HG03196 (cell line): ENCODE data around the gene MEF2A.
"Not testable (repeated sequence)": the region's sequence is repeated elsewhere in the genome, so short reads cannot be mapped to it uniquely, and the experiment has no call there.

ENCODE experiments used
- ATAC-seq: cut with Tn5 transposase; IDR thresholded peaks from one replicate; pipeline ENCODE4 v1.9.1; 2021; ENCODE audit not compliant: unreplicated experiment

The MEF2A gene

DNA sequence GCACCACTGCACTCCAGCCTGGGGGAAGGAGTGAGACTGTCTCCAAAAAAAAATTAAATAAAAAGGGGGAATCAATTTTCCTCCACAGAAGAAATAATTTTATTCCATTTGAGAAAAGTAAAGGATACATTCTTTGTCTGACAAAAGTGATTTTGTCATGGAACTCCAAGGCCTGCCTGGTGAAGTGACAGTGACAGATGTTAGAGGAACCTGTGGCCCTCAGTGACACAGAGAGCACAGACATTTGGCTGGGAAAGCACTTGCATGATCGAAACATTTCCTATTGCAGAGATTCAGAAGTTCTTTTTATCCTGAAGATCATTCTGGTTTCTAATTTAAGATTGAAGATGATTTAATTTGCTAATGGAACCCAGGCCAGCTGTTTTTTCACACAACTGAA lies 161.5 kb downstream of the MEF2A start:
- ATAC-seq = no peak

DNA sequence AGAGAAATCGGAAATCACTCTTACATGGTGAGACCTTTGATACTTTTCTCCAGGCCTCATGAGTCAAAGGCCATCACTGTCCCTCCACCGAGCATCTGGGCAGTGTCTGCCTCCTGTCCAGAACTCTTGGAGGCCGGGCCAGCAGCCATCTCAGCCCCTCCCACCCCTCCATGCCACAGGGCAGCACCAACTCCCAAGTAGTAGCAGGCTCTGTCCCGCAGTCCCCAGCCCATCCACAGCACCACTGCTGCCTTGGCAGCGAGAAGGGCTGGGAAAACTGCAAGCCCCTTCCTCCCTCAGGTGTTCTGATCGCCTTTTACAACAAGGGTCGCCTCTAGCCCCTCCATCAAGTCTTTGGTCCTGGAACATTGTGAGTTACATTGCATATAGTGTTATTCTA lies 161.9 kb downstream of the MEF2A start:
- no peak for ATAC-seq

DNA sequence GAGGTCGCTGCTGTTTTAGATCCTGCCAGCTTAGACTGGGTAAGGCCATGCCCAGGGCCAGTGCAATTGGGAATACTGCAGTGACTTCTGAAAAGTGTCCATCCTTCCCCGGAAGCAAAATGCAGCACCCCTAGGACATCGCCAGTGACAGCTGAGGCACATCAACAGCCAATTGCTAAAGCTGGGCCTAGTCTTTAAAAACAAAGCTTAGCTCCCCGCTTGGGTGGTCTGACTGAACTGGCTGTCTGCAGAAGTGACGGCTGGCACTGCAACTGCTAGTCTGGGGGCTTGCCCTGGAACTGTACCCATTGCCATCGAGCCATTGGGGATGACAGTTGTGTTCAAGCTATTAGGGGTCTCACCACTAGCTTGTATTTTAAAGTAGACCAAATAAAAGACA lies 163.1 kb downstream of the MEF2A start:
- ATAC-seq = no peak

DNA sequence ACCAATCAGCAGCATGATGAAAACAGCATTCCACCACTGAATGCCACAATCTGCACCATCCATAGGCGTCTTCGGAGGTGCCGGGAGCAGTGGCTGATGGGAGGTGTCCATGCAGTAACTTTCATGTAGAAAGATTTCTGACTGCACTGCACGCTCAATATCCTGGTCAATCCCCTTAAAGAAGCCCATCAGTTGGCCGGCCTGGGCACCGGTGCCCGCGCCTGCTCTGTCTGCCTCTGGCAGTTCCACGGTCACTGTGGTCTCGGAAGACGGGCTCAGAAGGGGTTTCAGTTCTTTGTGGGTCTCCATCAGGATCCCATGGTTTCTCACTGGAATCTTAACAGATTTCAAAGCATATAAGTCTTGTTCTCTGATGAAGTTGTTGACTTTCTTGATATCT lies 163.5 kb downstream of the MEF2A start:
- ATAC-seq = no peak

DNA sequence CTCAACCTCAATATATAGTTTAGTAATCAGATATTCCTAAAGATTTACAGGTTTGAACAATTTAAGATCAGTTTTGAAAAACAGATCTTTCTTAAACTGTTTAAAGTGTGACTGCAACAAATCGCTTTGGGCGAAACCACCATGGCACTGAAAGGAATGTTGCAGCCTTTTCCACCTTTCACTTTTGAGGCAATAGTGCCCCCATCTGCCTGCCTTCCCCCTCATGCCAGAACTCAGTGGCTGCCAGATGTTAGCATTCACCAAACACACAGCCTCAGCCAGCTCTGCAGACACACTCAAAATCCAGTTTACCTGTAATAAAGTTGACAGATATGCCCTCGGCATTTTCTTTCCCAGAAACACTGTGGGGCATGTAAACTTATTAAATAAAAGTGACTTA lies 164.1 kb downstream of the MEF2A start:
- no peak for ATAC-seq

DNA sequence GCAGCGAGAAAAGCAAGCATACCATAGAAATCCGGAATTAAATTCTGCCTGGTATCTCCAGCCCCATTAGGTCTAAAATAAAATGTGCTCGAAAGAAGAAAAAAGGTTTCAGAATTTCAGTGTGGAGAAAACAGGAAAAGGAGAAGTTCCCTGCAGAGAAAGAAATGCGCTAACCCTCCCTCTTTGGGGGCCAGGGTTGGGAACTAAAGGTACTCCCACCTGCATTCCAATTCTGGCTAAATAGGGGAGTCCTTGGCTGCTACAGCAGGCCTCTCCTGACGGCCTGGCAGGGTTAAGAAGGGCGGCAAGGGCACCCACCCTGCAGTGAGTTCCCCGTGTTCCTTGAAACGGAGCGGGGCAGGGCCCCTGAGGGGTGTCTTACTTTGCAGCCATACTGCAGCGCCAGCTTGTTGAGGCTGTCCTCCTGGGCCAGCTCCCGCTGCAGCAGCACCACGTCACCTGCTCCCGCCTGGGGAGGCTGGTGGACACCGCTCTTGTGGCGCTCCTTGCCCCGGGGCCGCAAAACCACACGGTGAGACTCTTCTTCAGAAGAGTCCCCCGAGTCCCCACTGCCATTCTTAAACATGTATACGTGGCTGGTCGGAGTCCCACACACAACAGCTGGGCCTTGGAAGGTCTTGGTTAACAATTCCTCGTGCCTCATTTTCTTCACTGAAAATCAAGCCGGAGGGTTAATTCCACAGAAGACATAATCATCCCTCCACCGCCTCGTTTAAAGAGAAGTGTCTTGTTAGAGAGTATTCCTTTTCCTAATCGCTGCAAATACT lies 165.7 kb downstream of the MEF2A start:
- ATAC-seq = no peak

DNA sequence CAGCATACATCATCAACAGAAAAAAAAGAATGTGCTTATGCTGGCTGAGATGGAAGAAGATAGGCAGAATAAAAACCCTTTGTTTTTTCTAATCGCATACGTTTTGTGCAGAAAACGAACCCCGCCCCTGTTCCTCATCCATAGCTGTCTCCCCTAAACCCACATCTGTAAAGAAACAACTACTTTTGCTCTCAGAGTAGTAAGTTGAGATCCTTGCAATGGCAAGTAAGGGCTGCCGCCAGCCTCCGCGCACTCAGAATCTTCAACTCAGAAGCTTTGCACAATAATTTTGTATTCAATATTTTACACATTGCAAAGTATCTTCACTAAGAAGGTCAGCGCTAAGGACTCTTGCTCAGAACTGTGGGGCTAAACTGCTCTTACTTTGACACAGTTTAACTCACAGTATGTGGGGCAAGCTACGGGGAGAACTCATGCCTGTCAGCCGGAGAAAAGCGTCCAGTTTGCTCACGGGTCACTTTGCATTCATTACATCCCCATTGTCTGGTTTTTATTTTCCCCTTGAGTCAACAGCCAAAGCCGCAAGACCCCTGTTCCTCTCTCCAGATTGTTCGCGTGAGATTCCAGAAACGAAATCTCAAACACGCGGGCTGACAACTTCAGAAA lies 166.5 kb downstream of the MEF2A start:
- no peak for ATAC-seq

DNA sequence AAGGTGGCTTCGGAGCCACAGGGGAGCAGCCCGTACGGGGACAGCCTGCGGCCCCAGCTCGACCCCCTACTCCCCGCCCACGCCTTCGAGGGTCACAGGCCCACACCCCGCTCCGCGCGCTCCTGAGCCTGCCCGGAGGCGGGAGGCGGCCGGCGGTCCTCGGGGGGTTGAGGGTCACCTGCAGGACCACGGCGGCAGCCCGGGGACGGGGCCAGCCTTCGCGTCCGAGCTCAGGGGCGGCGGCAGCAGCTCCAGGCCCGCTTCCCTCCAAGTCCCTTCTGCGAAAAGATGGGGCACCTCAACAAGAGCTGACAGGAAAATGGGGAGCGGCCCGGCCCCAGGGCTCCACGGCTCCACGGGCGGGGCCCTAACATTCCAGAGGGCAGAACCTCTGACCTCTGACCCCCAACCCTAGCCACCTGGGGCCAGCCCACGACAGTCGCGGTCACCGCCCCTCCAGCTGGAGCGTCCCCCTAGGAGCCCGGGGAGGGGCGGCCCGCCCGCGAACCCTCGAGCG lies 167.0 kb downstream of the MEF2A start:
- peak; percentile 11 for ATAC-seq

DNA sequence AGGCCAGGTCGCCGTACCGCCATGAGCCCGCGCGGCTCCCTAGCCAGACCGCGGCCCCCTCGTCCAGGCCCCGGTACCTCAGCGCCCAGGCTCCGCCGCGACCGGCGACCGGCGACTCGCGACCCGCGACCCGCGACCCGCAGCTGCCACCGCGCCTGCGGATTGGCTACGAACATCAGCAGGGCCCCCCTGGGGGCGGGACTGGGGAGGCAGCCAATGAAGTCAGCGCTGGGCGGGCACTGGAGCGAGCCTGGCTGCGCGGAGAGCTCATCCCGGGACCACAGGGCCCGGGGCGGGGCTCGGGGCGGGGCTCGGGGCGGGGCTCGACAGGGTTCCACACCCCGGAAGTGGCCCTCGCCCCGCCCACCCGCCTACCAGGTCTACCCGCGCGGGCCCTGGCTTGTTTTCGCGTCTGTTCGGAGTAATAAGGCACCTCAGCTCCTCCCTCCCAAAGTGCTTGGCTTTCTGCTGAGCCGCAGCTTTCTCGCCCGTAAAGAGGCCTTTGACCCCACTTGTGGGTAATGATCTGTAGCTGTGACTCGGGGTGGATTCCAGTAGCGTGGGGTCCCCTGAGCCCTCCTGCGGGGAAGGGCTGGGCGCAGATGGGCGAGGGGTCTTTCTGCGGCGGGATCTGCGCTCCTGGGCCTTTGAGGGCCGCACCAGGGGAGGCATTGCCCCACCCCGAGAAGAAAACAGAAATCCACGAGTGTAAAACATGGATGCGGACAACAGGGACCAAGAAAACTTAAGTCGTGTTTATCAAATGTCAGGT lies 167.7 kb downstream of the MEF2A start, which contains the start of gene LYSMD4:
LYSMD4 (minus strand) TSS at position 170 of the 772 bp plus-strand sequence. CDS start 1,438 bp downstream, outside the sequence.
- ATAC-seq = peak; percentile 98

DNA sequence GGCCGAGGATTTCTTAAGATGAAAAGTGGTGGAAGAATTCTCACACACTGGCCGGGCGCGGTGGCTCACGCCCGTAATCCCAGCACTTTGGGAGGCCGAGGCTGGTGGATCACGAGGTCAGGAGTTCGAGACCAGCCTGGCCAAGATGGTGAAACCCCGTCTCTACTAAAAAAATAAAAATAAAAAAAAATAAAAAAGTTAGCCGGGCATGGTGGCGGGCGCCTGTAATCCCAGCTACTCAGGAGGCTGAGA lies 168.2 kb downstream of the MEF2A start:
- not testable (repeated sequence) for ATAC-seq

DNA sequence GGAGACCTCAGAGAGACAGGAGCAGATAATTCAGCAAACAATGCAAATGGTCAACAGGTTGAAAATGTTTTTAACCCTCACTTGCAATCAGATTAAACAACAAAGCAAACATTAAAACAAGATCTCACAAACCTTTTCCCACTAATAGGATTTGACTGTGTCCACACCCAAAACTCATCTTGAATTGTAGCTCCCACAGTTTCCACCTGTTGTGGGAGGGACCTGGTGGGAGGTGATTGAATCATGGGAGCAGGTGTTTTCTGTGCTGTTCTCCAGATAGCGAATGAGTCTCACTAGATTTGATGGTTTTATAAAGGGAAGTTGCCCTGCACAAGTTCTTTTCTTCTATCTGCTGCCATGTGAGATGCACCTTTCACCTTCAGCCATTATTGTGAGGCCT lies 168.8 kb downstream of the MEF2A start:
- ATAC-seq = no peak

DNA sequence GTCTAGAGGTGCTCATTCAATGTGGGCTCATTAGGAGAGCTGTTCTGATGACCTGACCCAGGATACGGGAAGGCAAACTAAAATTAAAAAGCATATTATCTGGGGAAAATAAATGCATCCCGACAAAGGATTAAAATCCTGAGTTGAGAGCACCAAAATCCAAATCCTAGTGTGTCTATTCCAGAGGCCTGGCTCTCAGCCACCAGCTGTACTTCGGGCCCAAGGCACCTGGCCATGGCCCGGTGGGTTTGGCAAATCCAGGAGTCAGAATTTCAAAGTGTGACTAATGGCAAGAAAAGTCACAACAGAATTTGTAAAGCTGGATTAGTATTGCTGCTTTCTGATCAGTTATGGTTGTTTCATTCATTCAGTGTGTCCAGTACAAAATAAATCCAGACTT lies 170.1 kb downstream of the MEF2A start:
- no peak for ATAC-seq

DNA sequence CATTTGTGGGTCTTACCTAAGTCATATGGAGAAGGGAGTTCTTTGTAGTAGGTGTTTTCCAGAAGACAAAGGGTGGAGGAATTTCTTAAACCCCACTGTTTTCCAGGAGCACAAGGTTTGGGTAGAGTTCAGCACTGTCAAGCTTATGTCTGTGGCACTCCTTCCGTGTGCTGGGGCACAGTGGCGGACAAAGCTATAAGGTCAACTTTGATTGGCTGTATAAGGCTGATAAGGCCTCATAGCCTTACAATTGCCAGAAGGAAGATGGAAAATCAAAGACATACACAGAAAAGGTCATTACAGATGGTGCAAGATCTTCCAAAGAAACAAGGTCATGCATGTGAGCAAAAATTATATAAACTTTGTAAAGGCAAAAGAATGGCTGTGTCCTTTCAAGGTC lies 170.9 kb downstream of the MEF2A start:
- no peak for ATAC-seq

DNA sequence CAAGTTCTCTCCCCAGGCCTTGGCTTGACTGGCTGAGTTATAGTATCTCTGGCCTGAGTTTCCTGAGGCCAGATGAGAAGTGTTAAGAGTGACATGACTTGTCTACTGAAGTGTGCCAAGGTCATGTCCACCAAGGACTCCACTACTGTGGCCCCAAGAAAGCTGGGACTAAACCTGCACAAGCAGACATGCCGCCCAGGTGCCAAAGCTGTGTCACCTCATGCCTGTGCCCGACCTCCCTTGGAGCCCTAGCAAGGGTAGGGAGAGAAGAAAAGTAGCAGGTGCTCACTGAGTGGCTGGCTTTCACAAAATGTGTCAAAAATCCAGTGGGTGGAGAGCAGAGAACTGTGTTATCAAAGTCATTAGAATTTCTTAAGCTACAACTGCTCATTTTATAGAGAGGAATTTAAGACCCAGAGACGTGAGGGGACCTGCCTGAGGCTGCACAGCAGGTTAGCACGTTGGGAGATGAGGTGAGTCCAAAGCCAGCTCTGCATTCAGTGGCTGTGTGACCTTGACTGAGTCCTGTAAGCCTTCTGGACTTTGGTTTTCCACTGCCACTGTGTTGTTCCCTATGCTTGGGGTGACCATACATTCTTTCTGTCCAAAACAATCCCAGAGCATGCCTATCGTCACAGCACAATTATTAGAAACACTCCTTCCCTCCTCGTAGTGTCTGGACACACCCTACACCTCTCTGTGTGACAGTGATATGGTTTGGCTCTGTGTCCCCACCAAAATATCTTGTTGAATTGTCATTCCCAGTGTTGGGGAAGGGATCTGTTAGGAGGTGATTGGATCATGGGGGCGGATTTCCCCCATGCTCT lies 172.4 kb downstream of the MEF2A start:
- ATAC-seq = no peak

DNA sequence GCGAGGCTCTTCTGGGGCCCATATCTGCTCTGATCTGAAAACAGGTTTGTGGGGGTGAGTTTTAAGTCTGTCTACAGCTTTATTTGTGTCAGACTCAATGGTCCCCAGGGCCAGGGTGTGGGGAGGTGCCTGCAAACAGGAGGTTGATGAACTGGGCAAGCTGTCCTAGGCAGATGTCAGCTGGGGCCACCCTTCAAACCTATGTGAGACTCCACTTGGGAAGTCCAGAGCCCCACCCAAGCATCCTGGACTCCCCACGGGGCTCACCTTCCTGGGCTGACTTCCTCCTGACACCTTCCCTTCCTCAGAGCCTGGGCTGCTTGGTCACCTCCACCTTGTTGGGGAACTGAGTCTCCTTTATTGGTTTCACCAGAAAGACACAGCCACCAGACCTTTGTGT lies 176.1 kb downstream of the MEF2A start:
- no peak for ATAC-seq

DNA sequence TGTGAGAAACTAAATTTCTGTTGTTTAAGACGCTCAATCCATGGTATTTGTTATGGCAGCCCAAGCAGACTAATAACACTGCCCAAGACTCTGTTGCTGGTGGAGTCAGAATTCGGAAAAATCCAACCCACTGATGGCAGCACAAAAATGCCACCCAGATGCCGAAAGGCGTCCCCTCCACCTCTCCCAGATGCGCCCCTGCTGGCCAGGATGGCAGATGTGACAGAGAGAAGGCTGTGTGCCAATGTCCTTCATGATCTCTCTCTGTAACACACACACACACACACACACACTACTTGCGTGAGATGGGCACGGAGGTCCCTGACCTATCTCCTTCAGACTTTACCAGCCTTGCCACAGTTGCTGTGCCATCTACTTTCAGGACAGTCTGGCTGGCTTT lies 178.4 kb downstream of the MEF2A start:
- ATAC-seq = no peak

DNA sequence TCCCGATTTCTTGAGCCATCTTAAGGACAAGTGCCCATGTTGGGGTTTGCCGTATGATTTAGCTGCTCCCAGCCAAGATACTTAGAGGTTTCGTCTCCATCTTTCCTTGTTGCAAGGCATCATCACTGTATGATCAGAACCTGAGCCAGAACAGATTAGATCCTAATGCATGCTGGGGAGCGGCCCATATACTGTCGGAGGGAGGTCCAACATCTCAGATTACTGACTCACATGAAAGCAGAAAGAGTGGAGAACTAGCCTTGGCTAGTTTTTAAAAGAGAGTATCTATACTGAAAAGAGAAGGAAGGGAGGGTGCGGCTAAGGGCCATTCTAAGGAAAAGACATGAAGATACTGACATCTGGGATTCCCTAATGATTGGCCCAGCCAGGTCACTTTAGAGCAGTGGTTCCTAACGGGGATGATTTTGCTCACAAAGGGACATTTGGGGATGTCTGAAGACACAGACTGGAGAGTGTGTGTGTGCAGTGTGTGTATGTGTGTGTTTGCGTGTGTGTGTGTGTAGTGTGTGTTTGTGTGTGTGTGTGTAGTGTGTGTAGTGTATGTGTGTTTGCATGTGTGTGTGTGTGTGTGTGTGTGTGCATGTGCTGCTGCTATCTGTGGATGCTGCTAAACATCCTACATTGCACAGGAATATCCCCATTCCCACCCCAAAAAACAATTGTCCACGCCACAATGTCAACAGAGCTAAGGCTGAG lies 179.7 kb downstream of the MEF2A start:
- ATAC-seq = no peak

DNA sequence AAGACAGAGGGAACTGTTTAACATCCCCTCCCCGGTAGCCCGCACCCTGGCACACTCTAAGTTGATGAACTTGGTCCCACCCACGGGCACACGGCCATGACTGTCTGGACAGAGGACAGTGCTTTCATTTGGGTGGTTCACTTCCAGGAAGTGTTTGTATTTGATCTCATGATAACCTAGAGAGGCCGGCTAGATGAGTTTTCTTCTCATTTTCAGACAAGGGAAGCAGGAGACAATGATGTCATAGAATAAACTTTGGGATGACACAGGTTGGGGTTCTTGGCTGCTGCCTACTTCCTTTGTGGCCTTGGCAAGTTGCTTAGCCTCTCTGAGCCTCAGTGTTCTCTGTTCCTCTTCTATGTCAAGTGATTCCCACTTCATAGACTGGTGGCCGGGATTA lies 183.6 kb downstream of the MEF2A start:
- ATAC-seq = no peak

DNA sequence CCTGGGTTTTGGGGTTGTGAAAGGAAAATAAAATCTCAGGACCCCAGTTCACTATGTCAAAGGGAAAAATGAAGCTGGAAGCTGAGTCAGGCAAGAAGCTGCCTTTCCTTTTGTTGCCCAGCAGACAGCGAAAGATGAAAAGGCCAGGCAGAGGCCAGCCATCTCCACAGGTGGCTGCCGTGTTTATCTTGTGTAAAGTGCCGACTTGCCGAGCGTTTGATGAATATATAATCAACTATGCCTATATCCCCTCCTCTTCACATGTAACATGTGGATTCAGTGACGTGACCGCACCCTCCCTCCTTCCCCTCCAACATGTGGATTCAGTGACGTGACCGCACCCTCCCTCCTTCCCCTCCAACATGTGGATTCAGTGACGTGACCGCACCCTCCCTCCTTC lies 184.5 kb downstream of the MEF2A start:
- ATAC-seq = not testable (repeated sequence)

DNA sequence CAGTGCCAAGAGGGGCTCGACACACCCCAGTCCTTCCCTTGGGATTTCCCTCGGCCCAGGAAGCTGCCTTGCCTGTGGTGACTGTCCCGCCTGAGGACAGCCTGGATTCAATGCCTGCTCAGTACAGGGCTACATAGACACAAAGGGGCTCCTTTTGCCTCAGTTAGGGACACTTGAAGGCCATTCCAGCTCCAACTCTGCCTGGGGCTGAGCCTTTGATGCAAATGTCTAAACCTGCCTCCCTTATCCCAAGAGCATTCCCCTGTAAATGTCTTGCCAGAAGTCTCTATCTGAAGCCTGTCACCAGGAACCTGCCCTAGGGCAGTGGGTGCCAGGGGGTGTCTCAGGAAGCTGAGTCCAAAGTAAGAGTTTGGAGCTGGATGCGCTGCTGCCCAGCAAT lies 186.8 kb downstream of the MEF2A start:
- ATAC-seq = no peak
